IMR-90 (cell line): ENCODE data around the gene LPIN1. TPM values are rescaled to one million over a fixed set of nuclear protein-coding genes. Genes with fewer than 3 reads are reported as not detected.
A peak's percentile ranks its signal among the peaks of the same experiment; 100 is the strongest.

Source experiments
- ATAC-seq: fragments of 200-7000 bp; cut with Tn5 transposase; 2 replicates; pipeline ENCODE4 v1.9.1; 2020; ENCODE audit warnings: low read depth, mild to moderate bottlenecking, moderate library complexity
- BruUV-seq: library from RNA; stranded (reverse); fragments of 400-500 nt; replicated peaks from 2 replicates; lab custom pipeline; 2021; lab: Mats Ljungman, UMichigan
- CTCF ChIA-PET: fragments of 300-600 bp; formaldehyde crosslinking; extraction: SDS; loops from one replicate; lab custom pipeline; 2021; ENCODE audit warnings: antibody characterized with exemption; lab: Yijun Ruan, JAX
- POLR2A ChIA-PET: fragments of 300-600 bp; sonication (Branson Sonifier 250); formaldehyde crosslinking; loops from one replicate; lab custom pipeline; 2022; ENCODE audit warnings: antibody characterized with exemption; ENCODE audit not compliant: unreplicated experiment; lab: Charles Lee
- DNase-seq: peaks from one replicate; pipeline ENCODE4 v3.0.0; 2013
- H2AFZ ChIP-seq: replicated peaks from 2 replicates; pipeline ENCODE3; 2013; ENCODE audit warnings: low read length, mild to moderate bottlenecking; ENCODE audit not compliant: poor library complexity
- H2AK5ac ChIP-seq: 2 replicates; pipeline ENCODE4 v1.6.1; 2013; ENCODE audit warnings: low read depth, low read length, inconsistent platforms
- H2AK9ac ChIP-seq: replicated peaks from 2 replicates; pipeline ENCODE3; 2013; ENCODE audit warnings: mild to moderate bottlenecking, low read depth, low read length, moderate library complexity; ENCODE audit not compliant: poor library complexity
- H2BK120ac ChIP-seq: 2 replicates; pipeline ENCODE4 v1.6.1; 2013; ENCODE audit warnings: low read depth, low read length, inconsistent platforms
- H2BK15ac ChIP-seq: 3 replicates; pipeline ENCODE4 v1.6.1; 2013; ENCODE audit warnings: low read depth, low read length, inconsistent platforms
- H2BK20ac ChIP-seq: 2 replicates; pipeline ENCODE4 v1.6.1; 2013; ENCODE audit warnings: low read depth, mild to moderate bottlenecking, inconsistent platforms, low read length, moderate library complexity
- H2BK5ac ChIP-seq: 2 replicates; pipeline ENCODE4 v1.6.1; 2013; ENCODE audit warnings: mild to moderate bottlenecking, low read depth, low read length, inconsistent platforms; ENCODE audit not compliant: poor library complexity, severe bottlenecking
- H3K14ac ChIP-seq: replicated peaks from 2 replicates; pipeline ENCODE4 v1.6.1; 2013; ENCODE audit warnings: low read depth, low read length, inconsistent platforms
- H3K18ac ChIP-seq: 2 replicates; pipeline ENCODE4 v1.6.1; 2013; ENCODE audit warnings: low read depth, low read length, control low read depth
- H3K23ac ChIP-seq: 2 replicates; pipeline ENCODE4 v1.6.1; 2013; ENCODE audit warnings: low read depth, low read length, inconsistent platforms
- H3K27ac ChIP-seq: 2 replicates; pipeline ENCODE4 v1.5.1; 2013; ENCODE audit warnings: mild to moderate bottlenecking, control low read depth, low read length; ENCODE audit not compliant: insufficient read depth
- H3K27me3 ChIP-seq: 2 replicates; pipeline ENCODE4 v1.6.1; 2013; ENCODE audit warnings: low read length; ENCODE audit not compliant: control insufficient read depth, insufficient read depth
- H3K36me3 ChIP-seq: 2 replicates; pipeline ENCODE4 v1.6.1; 2013; ENCODE audit warnings: low read length, mixed read lengths; ENCODE audit not compliant: control insufficient read depth, insufficient read depth
- H3K4ac ChIP-seq: 2 replicates; pipeline ENCODE4 v1.6.1; 2013; ENCODE audit warnings: low read depth, low read length, inconsistent platforms
- H3K4me1 ChIP-seq: 2 replicates; pipeline ENCODE4 v1.6.1; 2013; ENCODE audit warnings: low read length, mixed read lengths; ENCODE audit not compliant: control insufficient read depth, insufficient read depth
- H3K4me2 ChIP-seq: 2 replicates; pipeline ENCODE4 v1.6.1; 2013; ENCODE audit warnings: low read depth, mild to moderate bottlenecking, control low read depth, low read length, moderate library complexity
- H3K4me3 ChIP-seq: 2 replicates; pipeline ENCODE4 v1.5.1; 2013; ENCODE audit warnings: low read depth, mild to moderate bottlenecking, control low read depth, low read length, moderate library complexity; ENCODE audit not compliant: insufficient read depth
- H3K56ac ChIP-seq: 2 replicates; pipeline ENCODE4 v1.6.1; 2013; ENCODE audit warnings: low read length, inconsistent platforms; ENCODE audit not compliant: insufficient read depth; ENCODE audit errors: extremely low read depth
- H3K79me1 ChIP-seq, 2 experiments: 2 replicates each; pipeline ENCODE4 v1.6.1; 2013; ENCODE audit warnings: low read length in 2 of 2, inconsistent platforms in 1 of 2, low read depth in 1 of 2
- H3K9ac ChIP-seq: 2 replicates; pipeline ENCODE4 v1.6.1; 2013; ENCODE audit warnings: low read depth, low read length, control low read depth
- H3K9me1 ChIP-seq: 2 replicates; pipeline ENCODE4 v1.6.1; 2013; ENCODE audit warnings: low read length, inconsistent platforms; ENCODE audit not compliant: insufficient read depth
- H3K9me3 ChIP-seq: 2 replicates; pipeline ENCODE4 v1.6.1; 2013; ENCODE audit warnings: low read length; ENCODE audit not compliant: control insufficient read depth, insufficient read depth
- H4K20me1 ChIP-seq: 2 replicates; pipeline ENCODE4 v1.6.1; 2013; ENCODE audit warnings: low read length, inconsistent platforms; ENCODE audit not compliant: insufficient read depth
- H4K5ac ChIP-seq: 2 replicates; pipeline ENCODE4 v1.6.1; 2013; ENCODE audit warnings: mild to moderate bottlenecking, low read depth, low read length, control low read depth
- H4K8ac ChIP-seq, 2 experiments: 2 replicates each; pipeline ENCODE4 v1.6.1; 2013; ENCODE audit warnings: low read depth in 2 of 2, low read length in 2 of 2, control low read depth in 1 of 2, inconsistent platforms in 1 of 2
- H4K91ac ChIP-seq: 2 replicates; pipeline ENCODE4 v1.6.1; 2013; ENCODE audit warnings: low read depth, low read length, inconsistent platforms; ENCODE audit not compliant: insufficient read depth
- CEBPB ChIP-seq: IDR thresholded peaks from 2 replicates; pipeline ENCODE4 v1.6.1; 2012; ENCODE audit warnings: low read depth, low read length, improper control_type of control experiment
- CTCF ChIP-seq: conservative IDR thresholded peaks from 2 replicates; pipeline ENCODE4 v1.5.1; 2012; ENCODE audit warnings: mild to moderate bottlenecking, low read depth, low read length, improper control_type of control experiment
- FOS ChIP-seq: fragments of 150-350 bp; IDR thresholded peaks from 2 replicates; pipeline ENCODE4 v1.6.1; 2016; ENCODE audit warnings: low read depth, low read length
- MAFK ChIP-seq: IDR thresholded peaks from 2 replicates; pipeline ENCODE4 v1.6.1; 2012; ENCODE audit warnings: low read depth, low read length, improper control_type of control experiment
- MAZ ChIP-seq: IDR thresholded peaks from 2 replicates; pipeline ENCODE4 v1.6.1; 2012; ENCODE audit warnings: low read depth, mild to moderate bottlenecking, low read length, improper control_type of control experiment, moderate library complexity, borderline replicate concordance
- MXI1 ChIP-seq: IDR thresholded peaks from 2 replicates; pipeline ENCODE4 v1.6.1; 2012; ENCODE audit warnings: low read depth, mild to moderate bottlenecking, low read length, moderate library complexity, borderline replicate concordance
- NFE2L2 ChIP-seq: fragments of 150-350 bp; IDR thresholded peaks from 2 replicates; pipeline ENCODE4 v1.6.1; 2016; ENCODE audit warnings: low read depth, mild to moderate bottlenecking, low read length
- POLR2A ChIP-seq: IDR thresholded peaks from 2 replicates; pipeline ENCODE4 v1.6.1; 2012; ENCODE audit warnings: mild to moderate bottlenecking, low read depth, low read length
- RAD21 ChIP-seq: IDR thresholded peaks from 2 replicates; pipeline ENCODE4 v1.6.1; 2012; ENCODE audit warnings: low read length, improper control_type of control experiment
- RCOR1 ChIP-seq: IDR thresholded peaks from 2 replicates; pipeline ENCODE4 v1.6.1; 2012; ENCODE audit warnings: mild to moderate bottlenecking, low read length, improper control_type of control experiment; ENCODE audit not compliant: insufficient replicate concordance
- RFX5 ChIP-seq: IDR thresholded peaks from 2 replicates; pipeline ENCODE4 v1.8.0; 2012; ENCODE audit warnings: low read depth, mild to moderate bottlenecking, low read length, moderate library complexity
- SMC3 ChIP-seq: fragments of 150-350 bp; IDR thresholded peaks from 2 replicates; pipeline ENCODE4 v1.6.1; 2016; ENCODE audit warnings: low read depth, mild to moderate bottlenecking, antibody characterized with exemption, low read length, moderate library complexity
- USF2 ChIP-seq: fragments of 150-350 bp; IDR thresholded peaks from 2 replicates; pipeline ENCODE4 v1.6.1; 2017; ENCODE audit warnings: mild to moderate bottlenecking, antibody characterized with exemption, low read length, low read depth
- WGBS, 2 experiments: methylation state at CpG; one replicate each; pipeline versions ENCODE4 v1.1.5 to v1.1.7; 2013; ENCODE audit warnings: missing lambda C conversion rate in 2 of 2; ENCODE audit not compliant: insufficient read length in 1 of 2; ENCODE audit errors: extremely low coverage in 2 of 2; 5-methylcytosine and 5-hydroxymethylcytosine counted together
- dilution Hi-C: fragments of 300-500 bp; cut with HindIII; formaldehyde crosslinking; loops from one replicate; pipeline ENCODE4 v1.14.3; 2018; ENCODE audit warnings: low sequenced_read_pairs; ENCODE audit not compliant: unreplicated experiment
- in situ Hi-C: fragments of 300-500 bp; cut with MboI; formaldehyde crosslinking; loops from 3 replicates; pipeline ENCODE4 v1.14.3; 2019; ENCODE audit warnings: low sequenced_read_pairs, inconsistent platforms, mixed read lengths
- intact Hi-C: fragments of 100-400 bp; cut with micrococcal nuclease; formaldehyde crosslinking; loops from 2 replicates; pipeline ENCODE4 v1.10.0; 2022
- polyA plus RNA-seq, 3 experiments: library from polyadenylated mRNA; depleted of rRNA; stranded (reverse); fragments of >200 nt; gene quantifications; 2 replicates each; pipeline ENCODE4 v1.2.3, GENCODE V29; 2012; ENCODE audit warnings: low replicate concordance in 1 of 3
- total RNA-seq: library from RNA; depleted of rRNA; stranded (reverse); fragments of >200 nt; gene quantifications from 2 replicates; pipeline ENCODE4 v1.2.3, GENCODE V29; 2012

LPIN1 gene
- total and polyA plus RNA-seq, 2 of the 4 experiments (the other 2 are of a cell fraction), result 21.3 to 25.1 TPM

GRCh38 chr2:11712866-11713265 is 33.6 kb upstream of the LPIN1 start:
- DNase-seq (peak; percentile 10), ATAC-seq (no peak)
- Histone ChIP-seq H3K27ac (no peak overlapping the region), H2AFZ (no peak overlapping the region), H4K91ac (no peak overlapping the region; the same call in 1 of the 2 replicates), H3K4me1 (peaks cover 10% of the 10 kb centered on the region), H4K5ac (0 out of 2 replicates have a peak overlapping the region, but pooled peaks have one; percentile 7), H2BK120ac (no peak overlapping the region), H3K4me3 (no peak overlapping the region), H3K9me1 (no peaks in the 10 kb centered on the region), H3K9me3 (no peaks in the 10 kb centered on the region), H2AK9ac (no peak overlapping the region), H3K79me1 (no peaks in the 10 kb centered on the region), H3K18ac (no peak overlapping the region), H3K4me2 (no peak overlapping the region), H4K20me1 (no peaks in the 10 kb centered on the region), H3K14ac (no peak overlapping the region), H3K36me3 (no peaks in the 10 kb centered on the region), H2AK5ac (no peak overlapping the region), H2BK20ac (no peak overlapping the region), H2BK5ac (no peak overlapping the region), H3K4ac (no peak overlapping the region), H3K27me3 (peaks cover 9% of the 10 kb centered on the region; the same call in 1 of the 2 replicates), H3K9ac (no peak overlapping the region), H4K8ac (no peak overlapping the region), H3K23ac (no peak overlapping the region), H2BK15ac (no peak overlapping the region), H3K56ac (no peak overlapping the region)
- BruUV-seq, result no TSS peak
- WGBS, 2 experiments, result no CpG with 5 or more reads among the region's 2 CpGs
- ChIA-PET POLR2A (no interaction called here), CTCF (no interaction called here)
- dilution Hi-C loops, result no loop called here
- TF ChIP-seq MXI1 (no peak), MAFK (no peak), SMC3 (no peak), FOS (no peak), CEBPB (no peak), POLR2A (no peak), RCOR1 (no peak), USF2 (no peak), RFX5 (no peak), NFE2L2 (no peak), CTCF (no peak), RAD21 (no peak), MAZ (no peak)
- in situ Hi-C loops, result no loop called here
- intact Hi-C loops, result no loop called here
